Nephron progenitor cell (in vitro differentiated cells): Measurements from ENCODE around the gene GMDS.

Experiments
- DNase-seq: peaks from one replicate; pipeline ENCODE4 v3.0.0; 2021
- H3K27ac Mint-ChIP-seq: 2 replicates; pipeline ENCODE4 v1.8.0; 2021; ENCODE audit warnings: mild to moderate bottlenecking, moderate library complexity, mixed read lengths
- H3K27me3 Mint-ChIP-seq: 2 replicates; pipeline ENCODE4 v1.8.0; 2021; ENCODE audit warnings: mild to moderate bottlenecking, low read depth, mixed read lengths; ENCODE audit not compliant: poor library complexity
- H3K36me3 Mint-ChIP-seq: 2 replicates; pipeline ENCODE4 v1.8.0; 2021; ENCODE audit warnings: low read depth, mixed read lengths
- H3K4me1 Mint-ChIP-seq: 2 replicates; pipeline ENCODE4 v1.8.0; 2021; ENCODE audit warnings: mixed read lengths
- H3K4me3 Mint-ChIP-seq: 2 replicates; pipeline ENCODE4 v1.8.0; 2021; ENCODE audit warnings: mild to moderate bottlenecking, moderate library complexity, mixed read lengths
- H3K9me3 Mint-ChIP-seq: 2 replicates; pipeline ENCODE4 v1.8.0; 2021; ENCODE audit warnings: mild to moderate bottlenecking, moderate library complexity, mixed read lengths
- TF ChIP-seq, protein P1 (sequence below): fragments of 200-600 bp; sonication (generic); IDR thresholded peaks from 2 replicates; pipeline ENCODE4 v1.5.0; 2021; ENCODE audit warnings: antibody characterized with exemption

Gene GMDS

DNA sequence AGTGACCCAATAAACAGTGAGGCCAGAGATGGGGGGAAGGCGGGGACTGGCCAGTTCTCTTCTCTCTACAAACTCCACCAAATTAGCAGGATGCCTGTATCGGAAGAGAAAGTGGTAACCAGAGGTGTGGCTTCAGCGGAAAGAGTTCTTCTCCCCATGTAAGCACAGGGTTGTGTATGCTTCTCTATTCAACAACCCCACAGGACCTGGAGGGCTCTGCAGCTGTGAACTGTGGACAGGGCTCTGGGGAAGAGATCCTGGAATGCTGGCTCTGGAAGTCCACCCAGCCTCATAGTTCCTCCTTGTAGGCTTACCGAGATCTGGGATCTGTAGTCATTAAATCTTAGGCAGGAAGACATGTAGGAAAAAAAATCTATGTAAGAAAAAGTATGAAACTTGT, 449.5 kb downstream of the GMDS start:
- Mint-ChIP-seq H3K27ac (no peak overlapping the region), H3K36me3 (no peaks in the 10 kb centered on the region), H3K4me1 (peaks cover 47% of the 10 kb centered on the region)

DNA sequence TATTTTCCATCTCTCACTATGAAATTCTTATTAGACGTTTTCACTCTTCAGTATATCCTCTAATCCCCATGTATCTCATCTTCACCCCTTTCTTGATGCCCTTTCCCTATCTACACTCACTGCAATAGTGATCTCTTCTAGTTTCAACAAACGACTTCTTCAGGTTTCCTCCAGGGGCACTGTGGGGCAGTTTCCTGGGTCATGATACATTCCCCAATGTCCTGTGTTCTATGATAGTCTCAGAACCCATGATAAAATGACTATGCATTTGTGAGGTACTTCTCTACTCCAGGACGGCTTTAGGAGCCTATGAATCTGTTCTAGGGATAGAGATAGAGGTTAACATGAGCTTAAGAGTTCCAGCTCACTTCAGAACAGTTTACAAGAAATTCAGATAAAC, 452.4 kb downstream of the GMDS start:
- Mint-ChIP-seq H3K4me3 (no peak overlapping the region), H3K4me1 (peaks cover 23% of the 10 kb centered on the region), H3K27ac (no peak overlapping the region), H3K9me3 (peaks cover 3% of the 10 kb centered on the region), H3K27me3 (peaks cover 4% of the 10 kb centered on the region), H3K36me3 (no peaks in the 10 kb centered on the region)
- no peak for DNase-seq
- TF ChIP-seq, protein P1, sequence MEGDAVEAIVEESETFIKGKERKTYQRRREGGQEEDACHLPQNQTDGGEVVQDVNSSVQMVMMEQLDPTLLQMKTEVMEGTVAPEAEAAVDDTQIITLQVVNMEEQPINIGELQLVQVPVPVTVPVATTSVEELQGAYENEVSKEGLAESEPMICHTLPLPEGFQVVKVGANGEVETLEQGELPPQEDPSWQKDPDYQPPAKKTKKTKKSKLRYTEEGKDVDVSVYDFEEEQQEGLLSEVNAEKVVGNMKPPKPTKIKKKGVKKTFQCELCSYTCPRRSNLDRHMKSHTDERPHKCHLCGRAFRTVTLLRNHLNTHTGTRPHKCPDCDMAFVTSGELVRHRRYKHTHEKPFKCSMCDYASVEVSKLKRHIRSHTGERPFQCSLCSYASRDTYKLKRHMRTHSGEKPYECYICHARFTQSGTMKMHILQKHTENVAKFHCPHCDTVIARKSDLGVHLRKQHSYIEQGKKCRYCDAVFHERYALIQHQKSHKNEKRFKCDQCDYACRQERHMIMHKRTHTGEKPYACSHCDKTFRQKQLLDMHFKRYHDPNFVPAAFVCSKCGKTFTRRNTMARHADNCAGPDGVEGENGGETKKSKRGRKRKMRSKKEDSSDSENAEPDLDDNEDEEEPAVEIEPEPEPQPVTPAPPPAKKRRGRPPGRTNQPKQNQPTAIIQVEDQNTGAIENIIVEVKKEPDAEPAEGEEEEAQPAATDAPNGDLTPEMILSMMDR: peak; percentile 40

More for the DNA sequence above, 449.5 kb downstream of the GMDS start:
- DNase-seq: no peak
- Mint-ChIP-seq H3K4me3 (no peak overlapping the region), H3K9me3 (no peaks in the 10 kb centered on the region), H3K27me3 (peaks cover 11% of the 10 kb centered on the region)
- TF ChIP-seq, protein P1: no peak

DNA sequence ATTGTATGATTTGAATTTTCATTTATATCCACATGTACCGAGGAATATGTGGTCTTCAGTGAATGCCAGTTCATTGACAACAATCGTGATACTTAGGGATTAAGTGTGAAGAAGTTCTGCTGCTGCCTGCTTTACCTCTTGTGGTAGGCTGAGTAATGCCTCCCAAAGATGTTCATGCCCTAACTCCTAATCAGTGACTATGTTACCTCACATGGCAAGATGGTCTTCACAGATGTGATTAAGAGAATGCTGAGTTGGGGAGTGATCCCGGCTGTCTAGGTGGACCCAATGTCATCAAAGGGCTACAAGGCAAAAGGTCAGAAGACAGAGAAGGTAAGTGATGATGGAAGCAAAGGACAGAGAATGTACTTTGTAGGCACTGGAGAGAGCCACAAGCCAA, 454.7 kb downstream of the GMDS start:
- H3K4me1 Mint-ChIP-seq: peaks cover 19% of the 10 kb centered on the region
- no peaks in the 10 kb centered on the region for H3K36me3 Mint-ChIP-seq
- H3K4me3 Mint-ChIP-seq: no peak overlapping the region
- H3K27me3 Mint-ChIP-seq: no peaks in the 10 kb centered on the region
- no peak overlapping the region for H3K27ac Mint-ChIP-seq
- H3K9me3 Mint-ChIP-seq: peaks cover 3% of the 10 kb centered on the region
- no peak for DNase-seq
- TF ChIP-seq, protein P1: no peak

DNA sequence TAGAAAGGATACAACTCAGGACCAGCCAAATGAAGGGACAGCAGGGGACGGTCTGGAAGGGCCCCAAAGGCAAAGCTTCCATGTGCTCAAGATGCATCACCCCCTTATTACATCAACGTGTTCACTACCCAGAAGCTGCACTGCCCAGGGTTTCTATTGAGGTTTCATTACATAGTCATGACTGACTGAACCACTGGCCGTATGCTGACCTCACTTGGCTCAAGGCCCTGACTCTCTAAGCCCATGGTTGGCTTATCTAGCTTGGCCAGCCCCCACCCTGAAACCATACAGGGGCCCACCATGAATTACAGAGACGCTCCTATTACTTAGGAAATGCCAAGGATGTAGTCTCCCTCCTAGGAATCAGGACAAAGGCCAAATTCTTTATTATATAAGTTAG, 456.3 kb downstream of the GMDS start:
- Mint-ChIP-seq H3K27ac (no peak overlapping the region), H3K27me3 (peaks cover 6% of the 10 kb centered on the region), H3K9me3 (peaks cover 3% of the 10 kb centered on the region), H3K4me1 (peaks cover 17% of the 10 kb centered on the region), H3K36me3 (no peaks in the 10 kb centered on the region), H3K4me3 (no peak overlapping the region)
- DNase-seq: no peak
- TF ChIP-seq, protein P1: no peak

DNA sequence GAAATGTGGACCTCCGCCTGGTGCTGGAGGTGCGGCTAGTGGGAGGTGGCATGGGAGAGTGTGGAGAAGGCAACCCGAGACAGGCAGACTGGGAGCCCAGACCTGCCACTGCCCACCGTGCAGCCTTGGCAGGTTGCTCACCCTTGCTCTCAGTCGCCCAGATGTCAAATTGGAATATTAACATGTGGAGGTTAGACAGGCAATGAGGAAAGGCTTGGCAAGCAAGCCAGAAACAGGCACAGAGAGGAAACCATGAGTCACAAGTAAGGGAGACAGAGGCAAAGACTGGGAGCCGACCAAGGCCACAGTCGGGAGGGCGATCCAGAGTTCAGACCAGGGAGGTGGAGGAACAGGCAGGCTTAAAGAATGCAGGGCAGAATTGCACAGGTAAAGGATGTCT, 457.5 kb downstream of the GMDS start:
- peaks cover 3% of the 10 kb centered on the region for H3K9me3 Mint-ChIP-seq
- peaks cover 8% of the 10 kb centered on the region for H3K27me3 Mint-ChIP-seq
- no peak overlapping the region for H3K4me3 Mint-ChIP-seq
- no peak overlapping the region for H3K27ac Mint-ChIP-seq
- no peaks in the 10 kb centered on the region for H3K36me3 Mint-ChIP-seq
- no peak for DNase-seq
- peaks cover 21% of the 10 kb centered on the region for H3K4me1 Mint-ChIP-seq
- TF ChIP-seq, protein P1: no peak
